ENCODE results near the gene ARL15.
"Not testable (repeated sequence)": the region's sequence is repeated elsewhere in the genome, so short reads cannot be mapped to it uniquely, and the experiment has no call there.

GRCh38 chr5:54044276-54044675 is 266.1 kb downstream of the ARL15 start:
- TF ChIP-seq CTCF, POLR2A (IDR thresholded peaks at IDR 0.05): not testable (repeated sequence)

All from esophagus squamous epithelium (tissue), 4 donors.